IPS-20b (cell line): ENCODE measurements around the gene LEMD1.
"Not testable (repeated sequence)": the region's sequence is repeated elsewhere in the genome, so short reads cannot be mapped to it uniquely, and the experiment has no call there.

Experiments used
- H3K27ac ChIP-seq: one replicate; pipeline ENCODE4 v1.5.1; 2013; ENCODE audit warnings: low read length
- H3K27me3 ChIP-seq: 2 replicates; pipeline ENCODE4 v1.6.1; 2013; ENCODE audit warnings: mild to moderate bottlenecking, low read length, inconsistent platforms; ENCODE audit not compliant: insufficient read depth
- H3K36me3 ChIP-seq: 2 replicates; pipeline ENCODE4 v1.6.1; 2013; ENCODE audit warnings: low read depth, mild to moderate bottlenecking, inconsistent platforms, low read length, moderate library complexity; ENCODE audit not compliant: insufficient read depth
- H3K4me1 ChIP-seq: 2 replicates; pipeline ENCODE4 v1.6.1; 2013; ENCODE audit warnings: mild to moderate bottlenecking, control low read depth, inconsistent platforms, low read length, moderate library complexity; ENCODE audit not compliant: insufficient read depth
- H3K4me3 ChIP-seq: 2 replicates; pipeline ENCODE4 v1.5.1; 2013; ENCODE audit warnings: mild to moderate bottlenecking, low read length, inconsistent platforms
- H3K9ac ChIP-seq: 2 replicates; pipeline ENCODE4 v1.6.1; 2013; ENCODE audit warnings: low read depth, mild to moderate bottlenecking, inconsistent platforms, low read length, moderate library complexity
- H3K9me3 ChIP-seq: 2 replicates; pipeline ENCODE4 v1.6.1; 2013; ENCODE audit warnings: mild to moderate bottlenecking, low read depth, low read length, inconsistent platforms; ENCODE audit not compliant: insufficient read depth

Gene LEMD1

DNA sequence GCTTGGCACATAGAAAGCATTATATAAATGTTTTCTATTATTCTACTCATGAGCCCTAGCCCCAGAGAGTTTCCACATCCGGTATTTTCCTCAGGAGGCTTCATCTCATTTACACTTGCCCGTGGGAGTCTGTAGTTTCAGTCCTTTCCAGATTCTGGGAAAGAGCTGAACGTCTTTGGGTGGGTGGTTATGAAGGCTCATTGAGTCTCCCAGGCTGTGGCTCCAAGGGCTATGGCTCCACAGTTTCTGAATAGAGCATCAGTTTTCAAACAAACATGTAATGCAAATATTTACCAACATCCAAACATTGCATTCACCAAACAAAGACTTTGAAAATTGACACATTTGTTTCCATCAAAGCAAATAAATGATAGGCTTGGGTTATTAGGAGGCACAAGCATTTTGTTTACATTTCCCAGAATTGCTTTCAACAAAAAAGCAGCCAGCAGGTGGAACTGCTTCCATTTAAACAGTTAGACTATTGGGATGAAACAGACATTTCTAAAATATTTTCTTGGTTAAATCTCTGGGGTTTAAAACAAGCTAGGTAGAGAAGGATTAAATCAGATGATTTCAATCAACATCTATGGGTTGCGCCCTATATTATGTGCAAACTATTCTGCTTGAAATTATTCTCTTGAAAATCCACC is 1.3 kb upstream of the LEMD1 start:
- Histone ChIP-seq H3K9ac (no peak overlapping the region), H3K9me3 (no peaks in the 10 kb centered on the region), H3K27me3 (peaks cover 40% of the 10 kb centered on the region), H3K36me3 (no peaks in the 10 kb centered on the region), H3K4me3 (no peak overlapping the region), H3K4me1 (peaks cover 12% of the 10 kb centered on the region; the same call in 1 of the 2 replicates), H3K27ac (no peak overlapping the region)

- Histone ChIP-seq H3K9me3 (no peaks in the 10 kb centered on the region), H3K4me3 (no peak overlapping the region), H3K27me3 (peaks cover 19% of the 10 kb centered on the region), H3K36me3 (no peaks in the 10 kb centered on the region), H3K9ac (no peak overlapping the region), H3K27ac (no peak overlapping the region), H3K4me1 (peaks cover 12% of the 10 kb centered on the region; the same call in 1 of the 2 replicates)
Measured at GRCh38 chr1:205420938-205421337, 918 bp downstream of the LEMD1 start.

DNA sequence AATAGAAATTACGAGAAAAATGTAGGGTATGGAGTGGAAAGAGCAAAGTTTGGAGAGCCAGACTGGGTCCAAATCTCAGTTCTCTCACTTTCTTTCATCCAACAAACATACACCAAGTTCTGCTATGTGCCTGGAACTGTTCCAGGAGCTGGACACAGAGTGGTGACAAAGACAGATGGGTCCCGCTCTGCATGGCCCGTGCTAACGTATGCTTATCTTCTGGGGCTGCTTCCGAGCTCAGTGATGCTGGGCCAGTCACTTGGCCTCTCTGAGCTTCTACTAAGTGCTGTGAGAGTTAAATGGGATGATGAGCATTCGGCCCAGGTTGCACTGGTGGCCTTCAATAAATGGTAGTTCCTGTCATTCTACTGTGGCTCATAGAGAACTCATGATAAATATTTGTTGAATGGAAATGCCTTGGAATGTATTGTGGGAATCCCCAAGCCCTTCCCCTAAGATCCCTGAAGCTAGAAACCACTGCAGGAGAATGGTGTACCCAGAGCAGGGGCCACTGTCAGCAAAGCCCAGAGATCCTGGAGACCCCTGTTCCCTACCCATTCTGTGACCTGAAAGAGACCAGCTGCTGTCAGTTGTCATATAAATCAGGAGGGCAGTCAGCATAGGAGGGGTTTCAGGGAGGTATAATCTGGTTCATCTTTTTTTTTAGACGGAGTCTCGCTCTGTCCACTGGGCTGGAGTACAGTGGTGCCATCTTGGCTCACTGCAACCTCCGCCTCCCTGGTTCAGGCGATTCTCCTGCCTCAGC is 3.8 kb downstream of the LEMD1 start:
- H3K9me3 ChIP-seq, result no peaks in the 10 kb centered on the region
- H3K4me1 ChIP-seq, result no peaks in the 10 kb centered on the region
- no peak overlapping the region for H3K9ac ChIP-seq
- H3K4me3 ChIP-seq, result no peak overlapping the region
- peaks cover 8% of the 10 kb centered on the region; the same call in 1 of the 2 replicates for H3K27me3 ChIP-seq
- no peak overlapping the region for H3K27ac ChIP-seq
- H3K36me3 ChIP-seq, result no peaks in the 10 kb centered on the region

- Histone ChIP-seq H3K27ac (no peak overlapping the region), H3K27me3 (peaks cover 8% of the 10 kb centered on the region; the same call in 1 of the 2 replicates), H3K36me3 (no peaks in the 10 kb centered on the region), H3K9me3 (no peaks in the 10 kb centered on the region), H3K4me1 (no peaks in the 10 kb centered on the region), H3K4me3 (no peak overlapping the region), H3K9ac (no peak overlapping the region)
Measured at GRCh38 chr1:205416322-205416721, 5.5 kb downstream of the LEMD1 start.

DNA sequence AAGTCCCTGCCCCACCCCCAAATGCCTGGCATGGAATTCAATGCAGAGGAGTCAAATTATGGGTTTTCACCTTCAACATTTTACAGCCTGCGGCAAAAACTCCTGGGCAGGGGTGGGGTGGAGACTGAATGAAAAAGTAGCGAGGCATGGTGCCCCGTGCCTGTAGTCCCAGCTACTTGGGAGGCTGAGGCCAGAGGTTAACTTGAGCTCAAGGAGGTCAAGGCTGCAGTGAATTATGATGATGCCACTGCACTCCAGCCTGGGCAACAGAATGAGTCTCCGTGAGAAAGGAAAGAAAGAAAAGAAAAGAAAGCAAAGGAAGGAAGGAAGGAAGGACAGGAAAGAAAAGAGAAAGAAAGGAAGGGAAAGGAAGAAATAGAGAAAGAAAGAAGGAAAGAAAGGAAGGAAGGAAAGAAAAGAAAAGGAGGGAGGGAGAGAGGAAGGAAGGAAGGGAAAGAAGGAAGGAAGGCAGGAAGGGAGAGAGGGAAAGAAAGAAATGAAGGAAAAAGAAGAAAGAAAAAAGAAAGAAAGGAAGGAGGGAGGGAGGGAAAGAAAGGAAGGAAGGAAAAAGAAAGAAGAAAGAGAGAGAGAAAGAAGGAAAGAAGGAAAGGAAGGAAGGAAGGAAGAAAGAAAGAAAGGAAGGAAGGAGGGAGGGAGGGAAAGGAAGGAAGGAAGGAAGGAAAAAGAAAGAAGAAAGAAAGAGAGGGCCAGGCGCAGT is 11.1 kb downstream of the LEMD1 start:
- no peak overlapping the region for H3K27ac ChIP-seq
- no peak overlapping the region for H3K9ac ChIP-seq
- no peak overlapping the region for H3K4me3 ChIP-seq
- H3K36me3 ChIP-seq, result no peaks in the 10 kb centered on the region
- H3K27me3 ChIP-seq, result peaks cover 8% of the 10 kb centered on the region; the same call in 1 of the 2 replicates
- no peaks in the 10 kb centered on the region for H3K4me1 ChIP-seq
- H3K9me3 ChIP-seq, result peaks cover 9% of the 10 kb centered on the region

DNA sequence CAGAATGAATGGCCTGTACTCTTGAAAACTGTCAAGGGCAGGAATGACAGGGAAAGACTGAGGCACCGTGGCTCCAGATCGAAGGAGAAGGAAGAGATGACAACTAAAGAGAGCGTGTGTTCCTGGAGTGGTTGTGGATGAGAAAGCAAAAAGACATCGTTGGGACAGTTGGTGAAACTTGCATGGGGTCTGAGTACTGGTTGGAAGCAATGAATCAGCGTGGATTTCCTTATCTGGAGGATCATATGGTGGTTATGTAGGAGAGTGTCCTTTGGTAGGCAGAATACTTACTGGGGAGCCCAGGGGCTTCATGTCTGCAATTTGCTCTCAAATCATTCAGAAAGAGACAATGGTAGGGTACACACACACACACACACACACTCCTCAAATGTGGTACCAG is 13.9 kb downstream of the LEMD1 start:
- Histone ChIP-seq H3K9ac (no peak overlapping the region), H3K4me3 (no peak overlapping the region), H3K27me3 (no peaks in the 10 kb centered on the region), H3K27ac (no peak overlapping the region), H3K4me1 (no peaks in the 10 kb centered on the region), H3K9me3 (peaks cover 9% of the 10 kb centered on the region), H3K36me3 (no peaks in the 10 kb centered on the region)

- H3K36me3 ChIP-seq, H3K27me3 ChIP-seq, H3K4me1 ChIP-seq, H3K9ac ChIP-seq, H3K4me3 ChIP-seq, H3K27ac ChIP-seq, H3K9me3 ChIP-seq: not testable (repeated sequence)
Measured at GRCh38 chr1:205406252-205406651, 15.6 kb downstream of the LEMD1 start.

- H3K27me3 ChIP-seq, H3K36me3 ChIP-seq, H3K9ac ChIP-seq, H3K4me1 ChIP-seq, H3K9me3 ChIP-seq, H3K4me3 ChIP-seq, H3K27ac ChIP-seq: not testable (repeated sequence)
Measured at GRCh38 chr1:205404484-205404883, 17.4 kb downstream of the LEMD1 start.

DNA sequence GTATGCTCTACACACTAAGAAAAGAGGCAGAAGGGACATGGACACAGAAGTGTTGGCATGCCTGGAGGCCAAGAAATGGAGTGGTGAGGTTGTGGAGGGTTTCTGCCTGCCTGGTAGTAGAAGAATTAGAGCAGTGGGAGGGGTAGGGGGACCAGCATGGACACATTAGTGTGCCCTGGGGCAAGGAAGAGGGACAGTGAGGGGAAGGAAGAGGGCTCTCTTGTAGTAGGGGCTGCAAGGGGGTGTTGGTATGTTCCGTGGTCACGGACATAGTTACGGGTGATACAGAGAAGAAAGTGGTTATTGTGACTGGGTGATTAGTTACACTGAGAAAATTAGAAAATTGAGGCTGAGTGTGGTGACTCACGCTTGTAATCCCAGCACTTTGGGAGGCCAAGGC is 23.3 kb downstream of the LEMD1 start:
- no peaks in the 10 kb centered on the region for H3K4me1 ChIP-seq
- no peak overlapping the region for H3K4me3 ChIP-seq
- no peak overlapping the region for H3K27ac ChIP-seq
- no peaks in the 10 kb centered on the region for H3K36me3 ChIP-seq
- no peaks in the 10 kb centered on the region for H3K9me3 ChIP-seq
- H3K9ac ChIP-seq, result no peak overlapping the region
- no peaks in the 10 kb centered on the region for H3K27me3 ChIP-seq

GRCh38 chr1:205396967-205397616 is 24.8 kb downstream of the LEMD1 start:
- Histone ChIP-seq H3K27me3 (no peaks in the 10 kb centered on the region), H3K9me3 (no peaks in the 10 kb centered on the region), H3K27ac (no peak overlapping the region), H3K4me1 (no peaks in the 10 kb centered on the region), H3K4me3 (no peak overlapping the region), H3K36me3 (no peaks in the 10 kb centered on the region), H3K9ac (no peak overlapping the region)

GRCh38 chr1:205395616-205396015 is 26.2 kb downstream of the LEMD1 start:
- Histone ChIP-seq H3K4me1 (no peaks in the 10 kb centered on the region), H3K4me3 (no peak overlapping the region), H3K27me3 (no peaks in the 10 kb centered on the region), H3K36me3 (no peaks in the 10 kb centered on the region), H3K9me3 (no peaks in the 10 kb centered on the region), H3K27ac (no peak overlapping the region), H3K9ac (no peak overlapping the region)
